Measurements from ENCODE around the gene ARHGAP23.

DNA sequence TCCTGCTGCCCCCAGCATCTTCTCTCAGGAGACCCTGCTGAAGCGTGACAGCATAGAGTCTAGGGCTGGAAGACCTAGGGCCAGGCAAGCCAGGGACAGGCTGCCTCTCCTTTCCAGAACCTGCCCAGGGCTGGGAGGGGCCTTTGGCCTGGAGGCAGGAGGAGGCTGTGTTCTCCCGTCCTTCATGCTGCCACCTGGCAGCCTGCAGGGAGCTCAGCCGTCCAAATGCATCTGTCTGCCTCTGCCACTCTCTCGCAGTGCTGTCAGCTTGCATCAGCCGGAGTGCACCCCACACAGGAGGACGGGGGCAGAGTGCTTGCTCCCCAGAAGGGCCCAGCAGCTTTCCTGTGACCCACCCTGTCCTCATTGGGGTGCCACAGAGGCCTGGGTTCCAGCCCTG lies 31.3 kb downstream of the ARHGAP23 start:
- TF ChIP-seq PPARA (CRISPR knock-in tag; IDR thresholded peaks at IDR 0.05; ENCODE audit: borderline replicate concordance) = no peak
- TF ChIP-seq, protein P1, sequence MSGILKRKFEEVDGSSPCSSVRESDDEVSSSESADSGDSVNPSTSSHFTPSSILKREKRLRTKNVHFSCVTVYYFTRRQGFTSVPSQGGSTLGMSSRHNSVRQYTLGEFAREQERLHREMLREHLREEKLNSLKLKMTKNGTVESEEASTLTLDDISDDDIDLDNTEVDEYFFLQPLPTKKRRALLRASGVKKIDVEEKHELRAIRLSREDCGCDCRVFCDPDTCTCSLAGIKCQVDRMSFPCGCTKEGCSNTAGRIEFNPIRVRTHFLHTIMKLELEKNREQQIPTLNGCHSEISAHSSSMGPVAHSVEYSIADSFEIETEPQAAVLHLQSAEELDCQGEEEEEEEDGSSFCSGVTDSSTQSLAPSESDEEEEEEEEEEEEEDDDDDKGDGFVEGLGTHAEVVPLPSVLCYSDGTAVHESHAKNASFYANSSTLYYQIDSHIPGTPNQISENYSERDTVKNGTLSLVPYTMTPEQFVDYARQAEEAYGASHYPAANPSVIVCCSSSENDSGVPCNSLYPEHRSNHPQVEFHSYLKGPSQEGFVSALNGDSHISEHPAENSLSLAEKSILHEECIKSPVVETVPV (CRISPR knock-in tag; IDR thresholded peaks at IDR 0.05) = no peak
- TF ChIP-seq, protein P2, sequence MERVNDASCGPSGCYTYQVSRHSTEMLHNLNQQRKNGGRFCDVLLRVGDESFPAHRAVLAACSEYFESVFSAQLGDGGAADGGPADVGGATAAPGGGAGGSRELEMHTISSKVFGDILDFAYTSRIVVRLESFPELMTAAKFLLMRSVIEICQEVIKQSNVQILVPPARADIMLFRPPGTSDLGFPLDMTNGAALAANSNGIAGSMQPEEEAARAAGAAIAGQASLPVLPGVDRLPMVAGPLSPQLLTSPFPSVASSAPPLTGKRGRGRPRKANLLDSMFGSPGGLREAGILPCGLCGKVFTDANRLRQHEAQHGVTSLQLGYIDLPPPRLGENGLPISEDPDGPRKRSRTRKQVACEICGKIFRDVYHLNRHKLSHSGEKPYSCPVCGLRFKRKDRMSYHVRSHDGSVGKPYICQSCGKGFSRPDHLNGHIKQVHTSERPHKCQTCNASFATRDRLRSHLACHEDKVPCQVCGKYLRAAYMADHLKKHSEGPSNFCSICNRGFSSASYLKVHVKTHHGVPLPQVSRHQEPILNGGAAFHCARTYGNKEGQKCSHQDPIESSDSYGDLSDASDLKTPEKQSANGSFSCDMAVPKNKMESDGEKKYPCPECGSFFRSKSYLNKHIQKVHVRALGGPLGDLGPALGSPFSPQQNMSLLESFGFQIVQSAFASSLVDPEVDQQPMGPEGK (CRISPR knock-in tag; IDR thresholded peaks at IDR 0.05; ENCODE audit: borderline replicate concordance) = no peak
- TF ChIP-seq, protein P3, sequence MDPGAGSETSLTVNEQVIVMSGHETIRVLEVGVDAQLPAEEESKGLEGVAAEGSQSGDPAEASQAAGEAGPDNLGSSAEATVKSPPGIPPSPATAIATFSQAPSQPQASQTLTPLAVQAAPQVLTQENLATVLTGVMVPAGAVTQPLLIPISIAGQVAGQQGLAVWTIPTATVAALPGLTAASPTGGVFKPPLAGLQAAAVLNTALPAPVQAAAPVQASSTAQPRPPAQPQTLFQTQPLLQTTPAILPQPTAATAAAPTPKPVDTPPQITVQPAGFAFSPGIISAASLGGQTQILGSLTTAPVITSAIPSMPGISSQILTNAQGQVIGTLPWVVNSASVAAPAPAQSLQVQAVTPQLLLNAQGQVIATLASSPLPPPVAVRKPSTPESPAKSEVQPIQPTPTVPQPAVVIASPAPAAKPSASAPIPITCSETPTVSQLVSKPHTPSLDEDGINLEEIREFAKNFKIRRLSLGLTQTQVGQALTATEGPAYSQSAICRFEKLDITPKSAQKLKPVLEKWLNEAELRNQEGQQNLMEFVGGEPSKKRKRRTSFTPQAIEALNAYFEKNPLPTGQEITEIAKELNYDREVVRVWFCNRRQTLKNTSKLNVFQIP (CRISPR knock-in tag; IDR thresholded peaks at IDR 0.05; ENCODE audit: borderline replicate concordance, low read depth) = no peak
- TF ChIP-seq ZNF565 (CRISPR knock-in tag; conservative IDR thresholded peaks at IDR 0.05; ENCODE audit: low read depth) = no peak
- no peak for TF ChIP-seq CSDC2 (CRISPR knock-in tag; IDR thresholded peaks at IDR 0.05)
- TF ChIP-seq SNAI2 (CRISPR knock-in tag; IDR thresholded peaks at IDR 0.05) = no peak
- no peak for TF ChIP-seq ZFP30 (CRISPR knock-in tag; IDR thresholded peaks at IDR 0.05)
- TF ChIP-seq, protein P4, sequence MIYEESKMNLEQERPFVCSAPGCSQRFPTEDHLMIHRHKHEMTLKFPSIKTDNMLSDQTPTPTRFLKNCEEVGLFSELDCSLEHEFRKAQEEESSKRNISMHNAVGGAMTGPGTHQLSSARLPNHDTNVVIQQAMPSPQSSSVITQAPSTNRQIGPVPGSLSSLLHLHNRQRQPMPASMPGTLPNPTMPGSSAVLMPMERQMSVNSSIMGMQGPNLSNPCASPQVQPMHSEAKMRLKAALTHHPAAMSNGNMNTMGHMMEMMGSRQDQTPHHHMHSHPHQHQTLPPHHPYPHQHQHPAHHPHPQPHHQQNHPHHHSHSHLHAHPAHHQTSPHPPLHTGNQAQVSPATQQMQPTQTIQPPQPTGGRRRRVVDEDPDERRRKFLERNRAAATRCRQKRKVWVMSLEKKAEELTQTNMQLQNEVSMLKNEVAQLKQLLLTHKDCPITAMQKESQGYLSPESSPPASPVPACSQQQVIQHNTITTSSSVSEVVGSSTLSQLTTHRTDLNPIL (CRISPR knock-in tag; IDR thresholded peaks at IDR 0.05; ENCODE audit: low read depth) = no peak

Data from SK-N-SH treated with all-trans-retinoic acid at 6 μM for 48 hours (cell line).